SU-DHL-6 (cell line): ENCODE measurements around the gene TMPRSS9.

Experiments
- EZH2phosphoT487 ChIP-seq: fragments of 200-600 bp; sonication (generic), shearing (Covaris generic); conservative IDR thresholded peaks from 2 replicates; pipeline ENCODE4 v1.6.1; 2018; ENCODE audit warnings: mild to moderate bottlenecking, antibody characterized with exemption, low read length, moderate library complexity, mixed read lengths
- TF ChIP-seq, protein P1 (sequence below): fragments of 200-600 bp; sonication (generic); IDR thresholded peaks from one replicate; pipeline ENCODE4 v1.5.1; 2017; ENCODE audit warnings: antibody characterized with exemption, mild to moderate bottlenecking, low read length, moderate library complexity; ENCODE audit not compliant: insufficient read depth, poor library complexity, severe bottlenecking

DNA sequence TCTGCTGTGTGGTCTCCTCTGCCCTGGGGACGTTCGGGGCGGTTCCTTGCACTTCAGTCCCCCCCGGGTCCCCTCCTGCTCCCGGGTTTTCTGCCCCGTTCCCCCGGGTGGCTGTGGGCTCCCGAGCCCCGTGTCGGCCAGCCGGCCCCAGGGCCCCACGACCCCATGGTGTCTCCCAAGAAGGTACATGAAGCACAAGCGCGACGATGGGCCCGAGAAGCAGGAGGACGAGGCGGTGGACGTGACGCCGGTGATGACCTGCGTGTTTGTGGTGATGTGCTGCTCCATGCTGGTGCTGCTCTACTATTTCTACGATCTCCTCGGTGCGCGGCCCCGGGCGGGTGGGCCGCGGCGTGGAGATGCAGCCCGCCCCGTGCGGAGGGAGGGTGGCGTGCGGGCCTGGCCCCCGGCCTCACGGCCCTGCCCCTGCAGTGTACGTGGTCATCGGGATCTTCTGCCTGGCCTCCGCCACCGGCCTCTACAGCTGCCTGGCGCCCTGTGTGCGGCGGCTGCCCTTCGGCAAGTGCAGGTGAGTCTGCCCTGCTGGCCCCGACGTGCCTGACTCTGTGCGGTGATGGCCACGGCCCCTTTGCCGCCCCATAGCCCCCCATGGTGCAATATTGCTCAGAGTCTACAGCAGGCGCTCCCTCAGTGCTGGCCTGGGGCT is 20.3 kb upstream of the TMPRSS9 start:
- TF ChIP-seq, protein P1, sequence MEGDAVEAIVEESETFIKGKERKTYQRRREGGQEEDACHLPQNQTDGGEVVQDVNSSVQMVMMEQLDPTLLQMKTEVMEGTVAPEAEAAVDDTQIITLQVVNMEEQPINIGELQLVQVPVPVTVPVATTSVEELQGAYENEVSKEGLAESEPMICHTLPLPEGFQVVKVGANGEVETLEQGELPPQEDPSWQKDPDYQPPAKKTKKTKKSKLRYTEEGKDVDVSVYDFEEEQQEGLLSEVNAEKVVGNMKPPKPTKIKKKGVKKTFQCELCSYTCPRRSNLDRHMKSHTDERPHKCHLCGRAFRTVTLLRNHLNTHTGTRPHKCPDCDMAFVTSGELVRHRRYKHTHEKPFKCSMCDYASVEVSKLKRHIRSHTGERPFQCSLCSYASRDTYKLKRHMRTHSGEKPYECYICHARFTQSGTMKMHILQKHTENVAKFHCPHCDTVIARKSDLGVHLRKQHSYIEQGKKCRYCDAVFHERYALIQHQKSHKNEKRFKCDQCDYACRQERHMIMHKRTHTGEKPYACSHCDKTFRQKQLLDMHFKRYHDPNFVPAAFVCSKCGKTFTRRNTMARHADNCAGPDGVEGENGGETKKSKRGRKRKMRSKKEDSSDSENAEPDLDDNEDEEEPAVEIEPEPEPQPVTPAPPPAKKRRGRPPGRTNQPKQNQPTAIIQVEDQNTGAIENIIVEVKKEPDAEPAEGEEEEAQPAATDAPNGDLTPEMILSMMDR, result no peak
- TF ChIP-seq EZH2phosphoT487, result no peak
